ENCODE data around the gene EMX2.

EMX2 gene

GRCh38 chr10:117543225-117544003 is 868 bp downstream of the EMX2 start (continued):
- TF ChIP-seq, protein P1, sequence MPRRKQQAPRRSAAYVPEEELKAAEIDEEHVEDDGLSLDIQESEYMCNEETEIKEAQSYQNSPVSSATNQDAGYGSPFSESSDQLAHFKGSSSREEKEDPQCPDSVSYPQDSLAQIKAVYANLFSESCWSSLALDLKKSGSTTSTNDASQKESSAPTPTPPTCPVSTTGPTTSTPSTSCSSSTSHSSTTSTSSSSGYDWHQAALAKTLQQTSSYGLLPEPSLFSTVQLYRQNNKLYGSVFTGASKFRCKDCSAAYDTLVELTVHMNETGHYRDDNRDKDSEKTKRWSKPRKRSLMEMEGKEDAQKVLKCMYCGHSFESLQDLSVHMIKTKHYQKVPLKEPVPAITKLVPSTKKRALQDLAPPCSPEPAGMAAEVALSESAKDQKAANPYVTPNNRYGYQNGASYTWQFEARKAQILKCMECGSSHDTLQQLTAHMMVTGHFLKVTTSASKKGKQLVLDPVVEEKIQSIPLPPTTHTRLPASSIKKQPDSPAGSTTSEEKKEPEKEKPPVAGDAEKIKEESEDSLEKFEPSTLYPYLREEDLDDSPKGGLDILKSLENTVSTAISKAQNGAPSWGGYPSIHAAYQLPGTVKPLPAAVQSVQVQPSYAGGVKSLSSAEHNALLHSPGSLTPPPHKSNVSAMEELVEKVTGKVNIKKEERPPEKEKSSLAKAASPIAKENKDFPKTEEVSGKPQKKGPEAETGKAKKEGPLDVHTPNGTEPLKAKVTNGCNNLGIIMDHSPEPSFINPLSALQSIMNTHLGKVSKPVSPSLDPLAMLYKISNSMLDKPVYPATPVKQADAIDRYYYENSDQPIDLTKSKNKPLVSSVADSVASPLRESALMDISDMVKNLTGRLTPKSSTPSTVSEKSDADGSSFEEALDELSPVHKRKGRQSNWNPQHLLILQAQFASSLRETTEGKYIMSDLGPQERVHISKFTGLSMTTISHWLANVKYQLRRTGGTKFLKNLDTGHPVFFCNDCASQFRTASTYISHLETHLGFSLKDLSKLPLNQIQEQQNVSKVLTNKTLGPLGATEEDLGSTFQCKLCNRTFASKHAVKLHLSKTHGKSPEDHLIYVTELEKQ (tag by site-specific recombination; IDR thresholded peaks at IDR 0.05; ENCODE audit: borderline replicate concordance), result no peak
- TF ChIP-seq ZNF660 (tag by site-specific recombination; IDR thresholded peaks at IDR 0.05), result 0 out of 2 replicates have a peak, but pooled peaks have one; percentile 10
- 0 out of 2 replicates have a peak, but pooled peaks have one; percentile 30 for TF ChIP-seq HOXC10 (CRISPR knock-in tag; IDR thresholded peaks at IDR 0.05)
- TF ChIP-seq ZNF626 (tag by site-specific recombination; IDR thresholded peaks at IDR 0.05), result no peak
- no peak for TF ChIP-seq MEIS1 (CRISPR knock-in tag; IDR thresholded peaks at IDR 0.05; ENCODE audit: borderline replicate concordance)
- TF ChIP-seq ZNF514 (tag by site-specific recombination; IDR thresholded peaks at IDR 0.05), result no peak
- TF ChIP-seq, protein P2, sequence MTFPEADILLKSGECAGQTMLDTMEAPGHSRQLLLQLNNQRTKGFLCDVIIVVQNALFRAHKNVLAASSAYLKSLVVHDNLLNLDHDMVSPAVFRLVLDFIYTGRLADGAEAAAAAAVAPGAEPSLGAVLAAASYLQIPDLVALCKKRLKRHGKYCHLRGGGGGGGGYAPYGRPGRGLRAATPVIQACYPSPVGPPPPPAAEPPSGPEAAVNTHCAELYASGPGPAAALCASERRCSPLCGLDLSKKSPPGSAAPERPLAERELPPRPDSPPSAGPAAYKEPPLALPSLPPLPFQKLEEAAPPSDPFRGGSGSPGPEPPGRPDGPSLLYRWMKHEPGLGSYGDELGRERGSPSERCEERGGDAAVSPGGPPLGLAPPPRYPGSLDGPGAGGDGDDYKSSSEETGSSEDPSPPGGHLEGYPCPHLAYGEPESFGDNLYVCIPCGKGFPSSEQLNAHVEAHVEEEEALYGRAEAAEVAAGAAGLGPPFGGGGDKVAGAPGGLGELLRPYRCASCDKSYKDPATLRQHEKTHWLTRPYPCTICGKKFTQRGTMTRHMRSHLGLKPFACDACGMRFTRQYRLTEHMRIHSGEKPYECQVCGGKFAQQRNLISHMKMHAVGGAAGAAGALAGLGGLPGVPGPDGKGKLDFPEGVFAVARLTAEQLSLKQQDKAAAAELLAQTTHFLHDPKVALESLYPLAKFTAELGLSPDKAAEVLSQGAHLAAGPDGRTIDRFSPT (tag by site-specific recombination; IDR thresholded peaks at IDR 0.05), result peak; percentile 89
- no peak for TF ChIP-seq ZNF555 (tag by site-specific recombination; conservative IDR thresholded peaks at IDR 0.05)
- TF ChIP-seq ZXDB (tag by site-specific recombination; IDR thresholded peaks at IDR 0.05), result no peak; the same call in none of the 2 replicates
- peak; percentile 54; the same call in 1 of the 2 replicates for TF ChIP-seq SP7 (tag by site-specific recombination; IDR thresholded peaks at IDR 0.05)
- no peak for TF ChIP-seq PRDM6 (tag by site-specific recombination; IDR thresholded peaks at IDR 0.05)
- 0 out of 2 replicates have a peak, but pooled peaks have one; percentile 25 for TF ChIP-seq ZSCAN16 (tag by site-specific recombination; IDR thresholded peaks at IDR 0.05)
- peak; percentile 91 for TF ChIP-seq ZFP37 (tag by site-specific recombination; IDR thresholded peaks at IDR 0.05)
- peak; percentile 86 for TF ChIP-seq ZBTB17 (tag by site-specific recombination; IDR thresholded peaks at IDR 0.05)
- TF ChIP-seq ZNF37A (tag by site-specific recombination; IDR thresholded peaks at IDR 0.05), result no peak
- peak; percentile 51; the same call in 1 of the 2 replicates for TF ChIP-seq GLI4 (tag by site-specific recombination; IDR thresholded peaks at IDR 0.05)
- no peak for TF ChIP-seq ZNF629 (tag by site-specific recombination; IDR thresholded peaks at IDR 0.05)
- no peak for TF ChIP-seq ZBTB21 (tag by site-specific recombination; IDR thresholded peaks at IDR 0.05)
- TF ChIP-seq, protein P3, sequence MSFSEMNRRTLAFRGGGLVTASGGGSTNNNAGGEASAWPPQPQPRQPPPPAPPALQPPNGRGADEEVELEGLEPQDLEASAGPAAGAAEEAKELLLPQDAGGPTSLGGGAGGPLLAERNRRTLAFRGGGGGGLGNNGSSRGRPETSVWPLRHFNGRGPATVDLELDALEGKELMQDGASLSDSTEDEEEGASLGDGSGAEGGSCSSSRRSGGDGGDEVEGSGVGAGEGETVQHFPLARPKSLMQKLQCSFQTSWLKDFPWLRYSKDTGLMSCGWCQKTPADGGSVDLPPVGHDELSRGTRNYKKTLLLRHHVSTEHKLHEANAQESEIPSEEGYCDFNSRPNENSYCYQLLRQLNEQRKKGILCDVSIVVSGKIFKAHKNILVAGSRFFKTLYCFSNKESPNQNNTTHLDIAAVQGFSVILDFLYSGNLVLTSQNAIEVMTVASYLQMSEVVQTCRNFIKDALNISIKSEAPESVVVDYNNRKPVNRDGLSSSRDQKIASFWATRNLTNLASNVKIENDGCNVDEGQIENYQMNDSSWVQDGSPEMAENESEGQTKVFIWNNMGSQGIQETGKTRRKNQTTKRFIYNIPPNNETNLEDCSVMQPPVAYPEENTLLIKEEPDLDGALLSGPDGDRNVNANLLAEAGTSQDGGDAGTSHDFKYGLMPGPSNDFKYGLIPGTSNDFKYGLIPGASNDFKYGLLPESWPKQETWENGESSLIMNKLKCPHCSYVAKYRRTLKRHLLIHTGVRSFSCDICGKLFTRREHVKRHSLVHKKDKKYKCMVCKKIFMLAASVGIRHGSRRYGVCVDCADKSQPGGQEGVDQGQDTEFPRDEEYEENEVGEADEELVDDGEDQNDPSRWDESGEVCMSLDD (tag by site-specific recombination; IDR thresholded peaks at IDR 0.05), result peak; percentile 92; the same call in 1 of the 2 replicates
- peak; percentile 93 for TF ChIP-seq ZBTB20 (tag by site-specific recombination; IDR thresholded peaks at IDR 0.05)
- TF ChIP-seq MZF1 (tag by site-specific recombination; IDR thresholded peaks at IDR 0.05; ENCODE audit: borderline replicate concordance), result no peak
- peak; percentile 57 for TF ChIP-seq ZNF341 (tag by site-specific recombination; IDR thresholded peaks at IDR 0.05; ENCODE audit: low read depth)
- peak; percentile 74 for TF ChIP-seq KLF1 (tag by site-specific recombination; IDR thresholded peaks at IDR 0.05)
- TF ChIP-seq, protein P4, sequence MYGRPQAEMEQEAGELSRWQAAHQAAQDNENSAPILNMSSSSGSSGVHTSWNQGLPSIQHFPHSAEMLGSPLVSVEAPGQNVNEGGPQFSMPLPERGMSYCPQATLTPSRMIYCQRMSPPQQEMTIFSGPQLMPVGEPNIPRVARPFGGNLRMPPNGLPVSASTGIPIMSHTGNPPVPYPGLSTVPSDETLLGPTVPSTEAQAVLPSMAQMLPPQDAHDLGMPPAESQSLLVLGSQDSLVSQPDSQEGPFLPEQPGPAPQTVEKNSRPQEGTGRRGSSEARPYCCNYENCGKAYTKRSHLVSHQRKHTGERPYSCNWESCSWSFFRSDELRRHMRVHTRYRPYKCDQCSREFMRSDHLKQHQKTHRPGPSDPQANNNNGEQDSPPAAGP (tag by site-specific recombination; IDR thresholded peaks at IDR 0.05), result peak; percentile 55; the same call in 1 of the 2 replicates
- TF ChIP-seq CTCF (tag by site-specific recombination; IDR thresholded peaks at IDR 0.05), result peak; percentile 72
- peak; percentile 54; the same call in 1 of the 2 replicates for TF ChIP-seq ZEB2 (tag by site-specific recombination; IDR thresholded peaks at IDR 0.05)
- TF ChIP-seq GLIS2 (tag by site-specific recombination; IDR thresholded peaks at IDR 0.05), result peak; percentile 84

Data from HEK293 (cell line).